K562 (cell line): Measurements from ENCODE around the gene LRRC57. TPM values are rescaled to one million over a fixed set of nuclear protein-coding genes. Genes with fewer than 3 reads are reported as not detected.

Experiments
- CBFA2T3 ChIP-seq: fragments of 450-650 bp; IDR thresholded peaks from 2 replicates; pipeline ENCODE4 v1.6.1; 2017
- CBX3 ChIP-seq, 2 experiments: IDR thresholded peaks; 1 replicate in 1 of 2; 2 replicates in 1 of 2; pipeline ENCODE4 v1.6.1; 2012; ENCODE audit warnings: inconsistent platforms in 2 of 2, low read length in 2 of 2, borderline replicate concordance in 1 of 2, control low read depth in 1 of 2
- DACH1 ChIP-seq: fragments of 450-650 bp; IDR thresholded peaks from 2 replicates; pipeline ENCODE4 v1.6.1; 2018; ENCODE audit not compliant: partially characterized antibody
- IRF9 ChIP-seq: fragments of 450-650 bp; IDR thresholded peaks from 2 replicates; pipeline ENCODE4 v1.6.1; 2016; ENCODE audit warnings: missing biosample characterization, missing genetic modification characterization
- JUNB ChIP-seq: fragments of 450-650 bp; formaldehyde crosslinking; conservative IDR thresholded peaks from 2 replicates; pipeline ENCODE4 v1.4.0; 2020; ENCODE audit warnings: mild to moderate bottlenecking
- MEIS2 ChIP-seq: fragments of 450-650 bp; IDR thresholded peaks from 2 replicates; pipeline ENCODE4 v1.6.1; 2014; ENCODE audit warnings: mild to moderate bottlenecking; ENCODE audit not compliant: partially characterized antibody
- NFRKB ChIP-seq: fragments of 450-650 bp; IDR thresholded peaks from 2 replicates; pipeline ENCODE4 v1.6.1; 2016; ENCODE audit warnings: low read depth
- NR2C2 ChIP-seq, 2 experiments: fragments of 200-800 bp in 1 of 2; sonication (Bioruptor generic) in 1 of 2; sonication (generic) in 1 of 2; formaldehyde crosslinking in 1 of 2; IDR thresholded peaks; 2 replicates each; pipeline versions ENCODE4 v1.6.1 to v1.8.0; 2016 to 2022; ENCODE audit warnings: mild to moderate bottlenecking in 1 of 2, missing compliant biosample characterization in 1 of 2, missing genetic modification characterization in 1 of 2, missing genetic modification reagents in 1 of 2
- NR2F6 ChIP-seq: fragments of 450-650 bp; formaldehyde crosslinking; IDR thresholded peaks from 2 replicates; pipeline ENCODE4 v1.4.0; 2020; ENCODE audit warnings: mild to moderate bottlenecking
- NUFIP1 ChIP-seq: fragments of 450-650 bp; IDR thresholded peaks from 2 replicates; pipeline ENCODE4 v1.6.1; 2018; ENCODE audit not compliant: partially characterized antibody
- PKNOX1 ChIP-seq: fragments of 450-650 bp; IDR thresholded peaks from 2 replicates; pipeline ENCODE4 v1.6.1; 2016
- RBM39 ChIP-seq: fragments of 200-400 bp; formaldehyde crosslinking; optimal IDR thresholded peaks from 2 replicates; pipeline ENCODE3; 2018; ENCODE audit warnings: low read depth, low read length
- TCF15 ChIP-seq: fragments of 250-450 bp; sonication (Bioruptor Pico); IDR thresholded peaks from 2 replicates; pipeline ENCODE4 v1.8.0; 2022; ENCODE audit warnings: moderate library complexity, mild to moderate bottlenecking, inconsistent platforms
- THRA ChIP-seq: fragments of 450-650 bp; IDR thresholded peaks from 2 replicates; pipeline ENCODE4 v1.6.1; 2017; ENCODE audit warnings: mild to moderate bottlenecking, moderate library complexity
- TOE1 ChIP-seq, 2 experiments: fragments of 450-650 bp in 1 of 2; sonication (generic) in 1 of 2; formaldehyde crosslinking in 1 of 2; IDR thresholded peaks; 2 replicates each; pipeline versions ENCODE4 v1.7.1 to v1.8.0; 2016 to 2022; ENCODE audit warnings: borderline replicate concordance in 2 of 2, mild to moderate bottlenecking in 2 of 2, antibody characterized with exemption in 1 of 2, inconsistent platforms in 1 of 2, low read depth in 1 of 2, missing genetic modification reagents in 1 of 2, moderate library complexity in 1 of 2
- TRIM28 ChIP-seq: fragments of 450-650 bp; IDR thresholded peaks from 2 replicates; pipeline ENCODE4 v1.6.1; 2017
- ZBTB5 ChIP-seq: fragments of 450-650 bp; IDR thresholded peaks from 2 replicates; pipeline ENCODE4 v1.6.1; 2017; ENCODE audit warnings: antibody characterized with exemption
- ZNF212 ChIP-seq: fragments of 450-650 bp; formaldehyde crosslinking; IDR thresholded peaks from 2 replicates; pipeline ENCODE4 v1.4.0; 2020; ENCODE audit warnings: mild to moderate bottlenecking
- ZNF253 ChIP-seq: fragments of 250-450 bp; sonication (Bioruptor Pico); conservative IDR thresholded peaks from 2 replicates; pipeline ENCODE4 v1.6.1; 2021; ENCODE audit warnings: mild to moderate bottlenecking
- ZNF274 ChIP-seq: IDR thresholded peaks from 2 replicates; pipeline ENCODE4 v1.6.1; 2011; ENCODE audit warnings: low read depth, mild to moderate bottlenecking, low read length, moderate library complexity, borderline replicate concordance
- ZNF507 ChIP-seq: conservative IDR thresholded peaks from 2 replicates; pipeline ENCODE4 v1.6.1; 2017; ENCODE audit warnings: missing genetic modification characterization, missing compliant biosample characterization
- ZNF586 ChIP-seq: fragments of 450-650 bp; formaldehyde crosslinking; conservative IDR thresholded peaks from 2 replicates; pipeline ENCODE4 v1.4.0; 2020; ENCODE audit warnings: mild to moderate bottlenecking, moderate library complexity
- ZNF830 ChIP-seq: fragments of 250-450 bp; sonication (Bioruptor Pico); IDR thresholded peaks from 2 replicates; pipeline ENCODE4 v1.5.0; 2021; ENCODE audit warnings: mild to moderate bottlenecking
- polyA plus RNA-seq, 8 experiments: library from polyadenylated mRNA; depleted of rRNA in 4 of 8; stranded (reverse) in 5 of 8; unstranded in 3 of 8; fragments of >200 nt; fragmentation: Nextera tagmentation in 2 of 8; fragmentation: Illumina TruSeq in 1 of 8; extraction: Ambion mirVana in 2 of 8; extraction: Trizol in 1 of 8; gene quantifications; 2 replicates each; pipeline versions ENCODE4 v1.2.1 to v1.2.3, GENCODE V29; 2011 to 2014; ENCODE audit warnings: inconsistent platforms in 1 of 8, missing spikeins in 1 of 8
- total RNA-seq, 7 experiments: library from RNA; depleted of rRNA in 6 of 7; stranded (reverse); fragments of >200 nt in 6 of 7; fragmentation: Illumina TruSeq in 2 of 7; extraction: Trizol in 2 of 7; gene quantifications; 2 replicates each; pipeline versions ENCODE4 v1.2.1 to v1.2.3, GENCODE V29; 2011 to 2021; ENCODE audit warnings: low replicate concordance in 1 of 7

The LRRC57 gene
- total and polyA plus RNA-seq, 9 of the 15 experiments (the other 6 are each of a cell fraction or from before 2014, with no cell fraction given) = 3.9 to 20.4 (median 14.8) TPM

- TF ChIP-seq NR2C2 (CRISPR knock-in tag; IDR thresholded peaks at IDR 0.05) = no peak
- 0 out of 2 replicates have a peak, but pooled peaks have one; percentile 3 for TF ChIP-seq NR2C2 (tag; IDR thresholded peaks at IDR 0.05)
- peak; percentile 85 for TF ChIP-seq CBFA2T3
- TF ChIP-seq NR2F6 (CRISPR knock-in tag) = no peak
- no peak for TF ChIP-seq NUFIP1
- TF ChIP-seq ZNF830 = no peak
- peak; percentile 81 for TF ChIP-seq PKNOX1
- TF ChIP-seq NFRKB = no peak; the same call in 1 of the 2 replicates
- TF ChIP-seq THRA = no peak
- TF ChIP-seq RBM39 = no peak
- no peak for TF ChIP-seq ZNF212
- no peak for TF ChIP-seq ZBTB5
- TF ChIP-seq ZNF507 = no peak
- TF ChIP-seq ZNF274 = no peak
- TF ChIP-seq TRIM28 = no peak
- TF ChIP-seq MEIS2 = peak; percentile 71
- TF ChIP-seq ZNF586 (CRISPR knock-in tag) = no peak
- no peak for TF ChIP-seq CBX3 (IDR thresholded peaks at IDR 0.05; ENCODE audit: borderline replicate concordance in 1 of 2, low read length in 2 of 2)
- no peak for TF ChIP-seq JUNB (CRISPR knock-in tag)
- no peak for TF ChIP-seq ZNF253 (CRISPR knock-in tag)
- peak; percentile 47 for TF ChIP-seq DACH1
- 0 out of 2 replicates have a peak, but pooled peaks have one; percentile 28 for TF ChIP-seq TCF15 (CRISPR knock-in tag)
- no peak for TF ChIP-seq IRF9 (tag)
- TF ChIP-seq TOE1 (IDR thresholded peaks at IDR 0.05; ENCODE audit: borderline replicate concordance) = no peak
- no peak for TF ChIP-seq TOE1 (CRISPR knock-in tag; IDR thresholded peaks at IDR 0.05; ENCODE audit: borderline replicate concordance, low read depth)
These were observed 48.6 kb downstream of the LRRC57 start (continued) for GRCh38 chr15:42499858-42500609.
